Camera-type eye (tissue), 1 donor: ENCODE results near the gene ATG3. TPM values are rescaled to one million over a fixed set of nuclear protein-coding genes. Genes with fewer than 3 reads are reported as not detected.

ENCODE experiments used
- total RNA-seq: library from RNA; depleted of rRNA; stranded (reverse); fragments of >200 nt; gene quantifications from one replicate; pipeline ENCODE4 v1.2.3, GENCODE V29; 2014

The ATG3 gene
- total RNA-seq, result 51.2 TPM

GRCh38 chr3:112561734-112562529 lies at the start of gene ATG3, which contains the start of gene SLC35A5:
TSS of gene ATG3 (minus strand) at chr3:112561962. CDS start at chr3:112561528, 434 bp downstream.
TSS of gene SLC35A5 (plus strand) at chr3:112562045. CDS start at chr3:112563404, 1,359 bp downstream.

DNA sequence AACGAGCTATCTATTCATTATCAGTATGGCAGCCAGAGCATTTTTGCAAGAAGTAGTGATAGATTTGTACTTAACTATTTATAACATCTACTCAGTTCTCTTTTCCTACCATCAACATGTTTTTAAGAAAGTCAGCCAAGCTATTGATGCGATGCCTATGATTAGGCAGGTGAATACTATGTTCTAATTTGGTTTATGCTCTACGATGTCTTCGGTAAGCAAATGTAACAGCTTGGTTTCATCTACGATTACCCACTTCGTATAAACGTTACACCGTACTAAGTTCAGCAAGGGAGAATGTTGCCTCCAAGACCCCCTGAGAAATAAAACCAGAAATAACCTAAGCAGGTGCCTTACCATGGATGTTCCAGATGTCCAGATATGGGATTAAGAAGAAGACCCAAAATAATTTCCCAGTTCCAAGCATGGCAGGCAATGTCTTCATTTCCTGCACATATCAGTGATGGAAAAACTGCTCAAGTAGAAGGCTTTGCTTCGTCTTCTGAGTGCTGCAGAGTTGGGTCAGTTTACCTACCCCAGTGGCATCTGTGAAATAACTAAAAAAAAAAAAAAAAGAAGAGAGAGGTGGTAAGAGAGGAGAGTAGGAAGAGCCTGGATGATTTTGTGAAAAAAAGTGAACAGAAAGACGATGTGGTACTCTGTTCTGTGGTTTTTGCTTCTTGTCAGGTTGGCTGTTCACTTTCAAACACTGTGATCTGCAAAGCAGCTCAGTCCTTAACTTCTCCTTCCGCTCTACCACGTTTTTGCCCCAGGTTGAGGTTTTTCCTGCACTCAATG lies 62.6 kb downstream of the ATG3 start, which contains the start of gene BTLA:
Gene BTLA, minus strand, starts transcription at position 559 of the 798 bp plus-strand sequence. Its CDS starts 114 bp downstream, at position 445.

Other genes with a start within 250 kb of the ATG3 start
- gene CD200, start 228.8 kb downstream of the ATG3 start, total RNA-seq, result 35.0 TPM
- not detected for gene BTLA, start 62.5 kb downstream of the ATG3 start, total RNA-seq
- gene SLC35A5, start 83 bp upstream of the ATG3 start, total RNA-seq, result 65.5 TPM
- gene CCDC80, start 79.2 kb upstream of the ATG3 start, total RNA-seq, result 43.5 TPM